ENCODE measurements around the gene PLEKHH1. TPM values are rescaled to one million over a fixed set of nuclear protein-coding genes. Genes with fewer than 3 reads are reported as not detected.

PLEKHH1 gene
- total RNA-seq, 1 donor from 2014 or later, result 3.3 TPM

DNA sequence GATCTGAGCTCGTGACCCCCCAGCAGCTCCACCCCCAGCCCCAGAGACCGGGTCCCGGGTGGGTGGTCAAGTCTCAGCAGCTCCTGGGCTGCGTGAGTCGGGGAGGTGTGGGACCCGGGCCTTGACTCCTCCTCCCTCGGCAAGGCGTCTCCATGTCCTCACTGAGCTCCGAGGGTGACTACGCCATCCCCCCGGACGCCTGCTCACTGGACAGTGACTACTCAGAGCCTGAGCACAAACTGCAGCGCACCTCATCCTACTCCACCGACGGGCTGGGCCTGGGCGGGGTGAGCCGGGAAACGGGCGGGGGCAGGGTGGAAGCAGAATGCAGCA lies 38.9 kb downstream of the PLEKHH1 start:
- H3K36me3 Mint-ChIP-seq (ENCODE audit: low read depth, unreplicated experiment), result peaks cover 7% of the 10 kb centered on the region
- FAIRE-seq (no peak), DNase-seq (ENCODE audit: low read depth) (no peak)
- no peaks in the 10 kb centered on the region for H3K79me2 ChIP-seq (ENCODE audit: insufficient read depth, low read length)
- H3K27me3 ChIP-seq (ENCODE audit: insufficient read depth, low read length), result no peaks in the 10 kb centered on the region
- TF ChIP-seq, protein P1, sequence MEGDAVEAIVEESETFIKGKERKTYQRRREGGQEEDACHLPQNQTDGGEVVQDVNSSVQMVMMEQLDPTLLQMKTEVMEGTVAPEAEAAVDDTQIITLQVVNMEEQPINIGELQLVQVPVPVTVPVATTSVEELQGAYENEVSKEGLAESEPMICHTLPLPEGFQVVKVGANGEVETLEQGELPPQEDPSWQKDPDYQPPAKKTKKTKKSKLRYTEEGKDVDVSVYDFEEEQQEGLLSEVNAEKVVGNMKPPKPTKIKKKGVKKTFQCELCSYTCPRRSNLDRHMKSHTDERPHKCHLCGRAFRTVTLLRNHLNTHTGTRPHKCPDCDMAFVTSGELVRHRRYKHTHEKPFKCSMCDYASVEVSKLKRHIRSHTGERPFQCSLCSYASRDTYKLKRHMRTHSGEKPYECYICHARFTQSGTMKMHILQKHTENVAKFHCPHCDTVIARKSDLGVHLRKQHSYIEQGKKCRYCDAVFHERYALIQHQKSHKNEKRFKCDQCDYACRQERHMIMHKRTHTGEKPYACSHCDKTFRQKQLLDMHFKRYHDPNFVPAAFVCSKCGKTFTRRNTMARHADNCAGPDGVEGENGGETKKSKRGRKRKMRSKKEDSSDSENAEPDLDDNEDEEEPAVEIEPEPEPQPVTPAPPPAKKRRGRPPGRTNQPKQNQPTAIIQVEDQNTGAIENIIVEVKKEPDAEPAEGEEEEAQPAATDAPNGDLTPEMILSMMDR (IDR thresholded peaks at IDR 0.05; ENCODE audit: insufficient read depth, low read depth, low read length), result no peak
- no peak for TF ChIP-seq EZH2 (IDR thresholded peaks at IDR 0.05; ENCODE audit: insufficient read depth, low read length)
- H3K27ac ChIP-seq (ENCODE audit: low read depth, low read length), result no peak overlapping the region
- no peaks in the 10 kb centered on the region for H4K20me1 ChIP-seq (ENCODE audit: insufficient read depth, low read length)
- H3K27ac Mint-ChIP-seq (ENCODE audit: unreplicated experiment), result no peak overlapping the region
- H3K9me3 Mint-ChIP-seq (ENCODE audit: unreplicated experiment), result peaks cover 3% of the 10 kb centered on the region
- no peaks in the 10 kb centered on the region for H3K36me3 ChIP-seq (ENCODE audit: insufficient read depth, low read length)
- no peaks in the 10 kb centered on the region for H3K9me3 ChIP-seq (ENCODE audit: insufficient read depth, low read depth, low read length)
- H3K4me1 Mint-ChIP-seq (ENCODE audit: low read depth, unreplicated experiment), result peaks cover 6% of the 10 kb centered on the region
- H3K4me3 Mint-ChIP-seq (ENCODE audit: unreplicated experiment), result no peak overlapping the region
- no peak overlapping the region for H3K4me3 ChIP-seq (ENCODE audit: insufficient read depth, low read depth, low read length)
- no peak overlapping the region for H2AFZ ChIP-seq (ENCODE audit: low read depth, low read length)
- no peaks in the 10 kb centered on the region for H3K4me1 ChIP-seq (ENCODE audit: insufficient read depth, low read length)
- no peak overlapping the region for H3K9ac ChIP-seq (ENCODE audit: low read length)
- H3K27me3 Mint-ChIP-seq (ENCODE audit: low read depth, unreplicated experiment), result no peaks in the 10 kb centered on the region
- no peak overlapping the region for H3K4me2 ChIP-seq (ENCODE audit: low read length)

DNA sequence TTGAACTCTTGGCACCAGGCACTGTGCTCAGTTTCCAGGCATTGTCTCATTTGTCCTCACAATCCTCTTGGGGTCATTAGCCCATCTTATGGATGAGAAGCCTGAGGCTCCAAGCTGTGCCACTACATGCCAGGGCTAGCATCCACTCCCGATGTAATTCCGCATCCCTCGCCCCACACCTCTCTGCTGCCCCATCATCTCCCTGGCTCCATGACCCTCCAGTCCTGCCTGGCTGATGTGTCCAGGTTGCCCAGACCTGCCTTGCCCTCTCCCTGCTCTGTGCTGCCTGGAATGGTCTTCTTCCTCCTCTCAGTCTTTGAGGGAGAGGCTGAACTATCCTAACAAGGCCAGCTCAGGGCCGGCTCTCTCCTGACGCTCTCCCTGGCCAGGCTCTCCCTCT lies 39.5 kb downstream of the PLEKHH1 start:
- no peak overlapping the region for H3K27ac Mint-ChIP-seq (ENCODE audit: unreplicated experiment)
- H3K9me3 Mint-ChIP-seq (ENCODE audit: unreplicated experiment), result peaks cover 3% of the 10 kb centered on the region
- no peaks in the 10 kb centered on the region for H3K79me2 ChIP-seq (ENCODE audit: insufficient read depth, low read length)
- H4K20me1 ChIP-seq (ENCODE audit: insufficient read depth, low read length), result no peaks in the 10 kb centered on the region
- no peak overlapping the region for H3K4me3 ChIP-seq (ENCODE audit: insufficient read depth, low read depth, low read length)
- H3K4me2 ChIP-seq (ENCODE audit: low read length), result no peak overlapping the region
- H3K4me1 Mint-ChIP-seq (ENCODE audit: low read depth, unreplicated experiment), result peaks cover under 1% of the 10 kb centered on the region
- DNase-seq (ENCODE audit: low read depth) (no peak), FAIRE-seq (no peak)
- no peaks in the 10 kb centered on the region for H3K27me3 ChIP-seq (ENCODE audit: insufficient read depth, low read length)
- TF ChIP-seq, protein P1 (IDR thresholded peaks at IDR 0.05; ENCODE audit: insufficient read depth, low read depth, low read length), result no peak
- TF ChIP-seq EZH2 (IDR thresholded peaks at IDR 0.05; ENCODE audit: insufficient read depth, low read length), result no peak
- H3K36me3 ChIP-seq (ENCODE audit: insufficient read depth, low read length), result no peaks in the 10 kb centered on the region
- H3K27ac ChIP-seq (ENCODE audit: low read depth, low read length), result no peak overlapping the region
- H3K4me3 Mint-ChIP-seq (ENCODE audit: unreplicated experiment), result no peak overlapping the region
- H3K9me3 ChIP-seq (ENCODE audit: insufficient read depth, low read depth, low read length), result no peaks in the 10 kb centered on the region
- no peaks in the 10 kb centered on the region for H3K4me1 ChIP-seq (ENCODE audit: insufficient read depth, low read length)
- peaks cover 10% of the 10 kb centered on the region for H3K36me3 Mint-ChIP-seq (ENCODE audit: low read depth, unreplicated experiment)
- no peaks in the 10 kb centered on the region for H3K27me3 Mint-ChIP-seq (ENCODE audit: low read depth, unreplicated experiment)
- no peak overlapping the region for H3K9ac ChIP-seq (ENCODE audit: low read length)
- H2AFZ ChIP-seq (ENCODE audit: low read depth, low read length), result no peak overlapping the region

DNA sequence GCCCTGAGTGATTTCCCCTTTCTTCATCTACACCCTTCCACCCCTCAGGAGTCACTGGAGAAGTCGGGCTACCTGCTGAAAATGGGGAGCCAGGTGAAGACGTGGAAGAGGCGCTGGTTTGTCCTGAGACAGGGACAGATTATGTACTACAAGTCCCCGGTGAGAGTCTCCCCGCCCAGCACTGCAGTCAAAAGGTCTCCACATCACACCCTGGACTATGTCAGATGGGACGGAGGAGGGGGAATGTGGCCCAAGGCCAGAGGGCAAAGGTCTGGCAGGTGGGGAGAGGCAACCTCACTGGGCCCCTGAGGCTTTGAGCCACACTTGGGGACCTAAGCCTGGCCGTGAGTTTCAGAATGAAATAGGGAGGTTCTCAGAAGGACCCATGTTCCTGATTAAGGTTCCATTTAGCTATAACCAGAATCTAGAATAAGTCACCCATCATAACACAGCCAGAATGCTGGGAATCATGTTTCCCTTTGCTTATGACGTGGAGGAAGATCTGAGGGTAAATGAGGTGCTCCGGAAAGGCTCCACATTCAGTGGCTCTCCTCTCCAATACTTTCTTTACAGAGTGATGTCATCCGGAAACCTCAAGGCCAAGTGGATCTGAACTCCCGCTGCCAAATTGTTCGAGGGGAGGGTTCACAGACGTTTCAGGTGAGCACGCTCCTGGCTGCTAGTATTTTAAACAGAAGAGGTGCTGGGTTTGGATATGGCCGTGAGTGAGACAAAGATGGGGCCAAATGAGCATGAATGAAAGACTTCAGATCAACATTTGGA lies 40.3 kb downstream of the PLEKHH1 start:
- H3K27ac ChIP-seq (ENCODE audit: low read depth, low read length), result no peak overlapping the region

More for the DNA sequence above, 40.3 kb downstream of the PLEKHH1 start:
- no peaks in the 10 kb centered on the region for H3K36me3 ChIP-seq (ENCODE audit: insufficient read depth, low read length)
- DNase-seq (ENCODE audit: low read depth) (no peak), FAIRE-seq (no peak)
- H4K20me1 ChIP-seq (ENCODE audit: insufficient read depth, low read length), result no peaks in the 10 kb centered on the region
- H3K9me3 ChIP-seq (ENCODE audit: insufficient read depth, low read depth, low read length), result no peaks in the 10 kb centered on the region
- H3K9ac ChIP-seq (ENCODE audit: low read length), result no peak overlapping the region
- Mint-ChIP-seq H3K27me3 (ENCODE audit: low read depth, unreplicated experiment) (no peaks in the 10 kb centered on the region), H3K4me1 (ENCODE audit: low read depth, unreplicated experiment) (no peaks in the 10 kb centered on the region), H3K9me3 (ENCODE audit: unreplicated experiment) (peaks cover 3% of the 10 kb centered on the region), H3K4me3 (ENCODE audit: unreplicated experiment) (no peak overlapping the region), H3K36me3 (ENCODE audit: low read depth, unreplicated experiment) (peaks cover 11% of the 10 kb centered on the region), H3K27ac (ENCODE audit: unreplicated experiment) (no peak overlapping the region)
- H3K4me3 ChIP-seq (ENCODE audit: insufficient read depth, low read depth, low read length), result no peak overlapping the region
- TF ChIP-seq, protein P1 (IDR thresholded peaks at IDR 0.05; ENCODE audit: insufficient read depth, low read depth, low read length), result no peak
- no peak for TF ChIP-seq EZH2 (IDR thresholded peaks at IDR 0.05; ENCODE audit: insufficient read depth, low read length)
- no peaks in the 10 kb centered on the region for H3K27me3 ChIP-seq (ENCODE audit: insufficient read depth, low read length)
- no peak overlapping the region for H3K4me2 ChIP-seq (ENCODE audit: low read length)
- H3K79me2 ChIP-seq (ENCODE audit: insufficient read depth, low read length), result no peaks in the 10 kb centered on the region
- no peak overlapping the region for H2AFZ ChIP-seq (ENCODE audit: low read depth, low read length)
- no peaks in the 10 kb centered on the region for H3K4me1 ChIP-seq (ENCODE audit: insufficient read depth, low read length)
